GM12874 (cell line): Measurements from ENCODE around the gene BCKDHB.

Source experiments
- CTCF ChIP-seq: IDR thresholded peaks from 2 replicates; pipeline ENCODE4 v1.5.1; 2011; ENCODE audit warnings: low read depth, mild to moderate bottlenecking, control low read depth, low read length, moderate library complexity; ENCODE audit not compliant: insufficient read depth

Gene BCKDHB

GRCh38 chr6:80098392-80098791, 8.1 kb upstream of the BCKDHB start:
- TF ChIP-seq CTCF: no peak

GRCh38 chr6:80104520-80104919, 2.0 kb upstream of the BCKDHB start:
- TF ChIP-seq CTCF: no peak

GRCh38 chr6:80105972-80106417, 476 bp upstream of the BCKDHB start:
- no peak for TF ChIP-seq CTCF

- no peak for TF ChIP-seq CTCF
Observed at GRCh38 chr6:80126657-80127345, 20.3 kb downstream of the BCKDHB start.

- TF ChIP-seq CTCF: no peak
Observed at GRCh38 chr6:80129485-80129884, 23.0 kb downstream of the BCKDHB start.

GRCh38 chr6:80133020-80133419, 26.5 kb downstream of the BCKDHB start:
- TF ChIP-seq CTCF: no peak

GRCh38 chr6:80134065-80134464, 27.6 kb downstream of the BCKDHB start:
- TF ChIP-seq CTCF: no peak
